ENCODE data around the gene PRKCG. TPM values are rescaled to one million over a fixed set of nuclear protein-coding genes. Genes with fewer than 3 reads are reported as not detected.
A peak's percentile ranks its signal among the peaks of the same experiment; 100 is the strongest.

The PRKCG gene
- total RNA-seq, 1 donor from 2014 or later = 0.51 TPM

DNA sequence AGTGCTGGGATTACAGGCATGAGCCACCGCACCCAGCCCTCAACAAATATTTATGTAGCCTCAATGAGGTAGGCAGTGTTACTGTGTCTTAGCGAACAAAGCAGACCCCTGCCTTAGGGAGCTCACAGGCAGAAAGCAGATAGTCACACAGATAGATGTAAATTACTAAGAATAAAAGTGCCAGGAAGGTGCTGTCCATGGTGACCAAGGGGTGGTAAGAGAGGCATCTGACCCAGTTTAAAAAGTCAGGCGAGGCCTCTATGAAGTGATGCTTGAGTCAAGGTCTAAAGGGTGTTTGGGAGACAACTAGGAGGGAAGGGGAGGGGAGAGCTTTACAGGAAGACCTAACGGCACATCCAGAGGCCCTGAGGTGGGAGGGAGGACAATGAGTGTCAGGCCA, 14.7 kb downstream of the PRKCG start:
- Histone ChIP-seq H4K20me1 (ENCODE audit: low read depth) (peaks cover 15% of the 10 kb centered on the region), H3K9ac (no peak overlapping the region), H3K36me3 (no peaks in the 10 kb centered on the region), H3K27me3 (peaks cover 18% of the 10 kb centered on the region), H3K9me3 (ENCODE audit: low read depth) (no peaks in the 10 kb centered on the region), H3K4me3 (no peak overlapping the region), H2AFZ (replicated peaks) (no peak overlapping the region), H3F3A (ENCODE audit: low read depth) (peaks cover 31% of the 10 kb centered on the region), H3K79me2 (ENCODE audit: low read depth) (no peaks in the 10 kb centered on the region), H3K4me1 (peaks cover 12% of the 10 kb centered on the region), H3K27ac (no peak overlapping the region), H3K4me2 (no peak overlapping the region)
- peak; percentile 33 for DNase-seq (ENCODE audit: low spot score)
- Mint-ChIP-seq H3K36me3 (peaks cover 13% of the 10 kb centered on the region), H3K4me3 (no peak overlapping the region), H3K27me3 (ENCODE audit: insufficient read depth, low read depth) (peaks cover 16% of the 10 kb centered on the region), H3K27ac (peak overlapping the region; percentile 38), H3K9me3 (no peaks in the 10 kb centered on the region), H3K4me1 (peaks cover 29% of the 10 kb centered on the region)
- TF ChIP-seq EZH2 (IDR thresholded peaks at IDR 0.05) (no peak), EZH2phosphoT487 (IDR thresholded peaks at IDR 0.05) (no peak), CTCF (IDR thresholded peaks at IDR 0.05) (no peak)

DNA sequence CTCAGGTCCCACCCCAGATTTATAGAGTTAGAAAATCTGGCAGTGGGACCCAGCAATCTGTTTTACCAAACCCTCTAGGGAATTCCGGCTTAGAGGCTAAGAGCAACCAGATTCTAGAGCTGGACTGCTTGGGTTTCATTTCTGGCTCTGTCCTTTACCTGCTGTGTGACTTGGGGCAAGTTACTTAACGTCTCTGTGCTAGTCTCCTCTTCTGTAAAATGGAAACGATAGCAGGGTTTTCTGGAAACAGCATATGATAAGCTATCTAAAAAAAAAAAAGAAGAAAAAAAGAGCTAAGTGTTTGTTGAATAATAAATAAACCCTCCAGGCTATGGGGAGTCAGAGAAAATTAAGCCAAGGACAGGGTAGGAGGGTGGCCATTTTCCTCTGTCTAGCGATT, 15.5 kb downstream of the PRKCG start:
- Histone ChIP-seq H3K9me3 (ENCODE audit: low read depth) (no peaks in the 10 kb centered on the region), H3K4me3 (no peak overlapping the region), H2AFZ (replicated peaks) (no peak overlapping the region), H4K20me1 (ENCODE audit: low read depth) (peaks cover 17% of the 10 kb centered on the region), H3K36me3 (no peaks in the 10 kb centered on the region), H3K27ac (no peak overlapping the region), H3F3A (ENCODE audit: low read depth) (peaks cover 31% of the 10 kb centered on the region), H3K9ac (no peak overlapping the region), H3K79me2 (ENCODE audit: low read depth) (no peaks in the 10 kb centered on the region), H3K27me3 (peaks cover 18% of the 10 kb centered on the region), H3K4me2 (no peak overlapping the region), H3K4me1 (peaks cover 6% of the 10 kb centered on the region)
- TF ChIP-seq CTCF (IDR thresholded peaks at IDR 0.05) = no peak
- TF ChIP-seq EZH2 (IDR thresholded peaks at IDR 0.05) = no peak
- no peak for TF ChIP-seq EZH2phosphoT487 (IDR thresholded peaks at IDR 0.05)
- Mint-ChIP-seq H3K36me3 (peaks cover 13% of the 10 kb centered on the region), H3K9me3 (no peaks in the 10 kb centered on the region), H3K27ac (no peak overlapping the region), H3K4me1 (peaks cover 24% of the 10 kb centered on the region), H3K27me3 (ENCODE audit: insufficient read depth, low read depth) (peaks cover 18% of the 10 kb centered on the region), H3K4me3 (peak overlapping the region; percentile 48)
- DNase-seq (ENCODE audit: low spot score) = no peak

DNA sequence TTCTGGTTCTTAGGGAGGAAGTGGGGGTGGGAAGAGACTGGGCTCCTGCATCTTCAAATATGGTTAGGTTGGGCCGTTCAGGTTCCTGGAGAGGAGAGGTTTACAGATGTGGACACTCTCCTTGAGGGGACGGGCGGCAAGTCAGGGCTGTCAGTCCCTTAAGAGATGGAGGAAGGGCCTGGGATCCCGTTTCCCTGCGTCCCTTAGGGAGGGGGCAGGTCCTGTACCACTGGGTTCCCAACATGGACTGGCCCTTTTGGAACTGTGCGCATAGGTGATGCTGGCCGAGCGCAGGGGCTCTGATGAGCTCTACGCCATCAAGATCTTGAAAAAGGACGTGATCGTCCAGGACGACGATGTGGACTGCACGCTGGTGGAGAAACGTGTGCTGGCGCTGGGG, 16.2 kb downstream of the PRKCG start:
- no peak for DNase-seq (ENCODE audit: low spot score)
- peak overlapping the region; percentile 76 for H3K4me2 ChIP-seq
- no peak overlapping the region for H3K9ac ChIP-seq
- H3K4me1 Mint-ChIP-seq = peaks cover 20% of the 10 kb centered on the region
- H3K79me2 ChIP-seq (ENCODE audit: low read depth) = no peaks in the 10 kb centered on the region
- H3K9me3 ChIP-seq (ENCODE audit: low read depth) = no peaks in the 10 kb centered on the region
- H3K4me3 ChIP-seq = peak overlapping the region; percentile 47
- peaks cover 21% of the 10 kb centered on the region for H3K27me3 Mint-ChIP-seq (ENCODE audit: insufficient read depth, low read depth)
- H3K36me3 ChIP-seq = no peaks in the 10 kb centered on the region
- H3K27me3 ChIP-seq = peaks cover 18% of the 10 kb centered on the region
- H3K4me3 Mint-ChIP-seq = peak overlapping the region; percentile 68
- no peak overlapping the region for H3K27ac Mint-ChIP-seq
- TF ChIP-seq CTCF (IDR thresholded peaks at IDR 0.05) (no peak), EZH2phosphoT487 (IDR thresholded peaks at IDR 0.05) (no peak), EZH2 (IDR thresholded peaks at IDR 0.05) (no peak)
- H3K36me3 Mint-ChIP-seq = peaks cover 14% of the 10 kb centered on the region
- no peak overlapping the region for H3K27ac ChIP-seq
- H4K20me1 ChIP-seq (ENCODE audit: low read depth) = peaks cover 23% of the 10 kb centered on the region
- H3K9me3 Mint-ChIP-seq = no peaks in the 10 kb centered on the region
- peaks cover 31% of the 10 kb centered on the region for H3F3A ChIP-seq (ENCODE audit: low read depth)
- H2AFZ ChIP-seq (replicated peaks) = peak overlapping the region; percentile 15
- H3K4me1 ChIP-seq = peaks cover 6% of the 10 kb centered on the region
